Colonic mucosa (tissue), 4 donors: ENCODE results near the gene GHR. TPM values are rescaled to one million over a fixed set of nuclear protein-coding genes. Genes with fewer than 3 reads are reported as not detected.

ENCODE experiments used
- DNase-seq: peaks from one replicate; pipeline ENCODE4 v3.0.0-alpha.2; 2020
- H3K27ac ChIP-seq: fragments of 200-600 bp; one replicate; pipeline ENCODE4 v1.8.0; 2021
- H3K27me3 ChIP-seq: fragments of 200-600 bp; one replicate; pipeline ENCODE4 v1.8.0; 2021
- H3K36me3 ChIP-seq: fragments of 200-600 bp; one replicate; pipeline ENCODE4 v1.8.0; 2021
- H3K4me1 ChIP-seq: fragments of 200-600 bp; one replicate; pipeline ENCODE4 v1.8.0; 2021; ENCODE audit warnings: mild to moderate bottlenecking
- H3K4me3 ChIP-seq: fragments of 200-600 bp; one replicate; pipeline ENCODE4 v1.8.0; 2021
- H3K9ac ChIP-seq, 2 donors: one replicate each; pipeline ENCODE4 v1.7.0; 2013; ENCODE audit warnings: control low read depth in 2 of 2, low read depth in 2 of 2, low read length in 2 of 2
- H3K9me3 ChIP-seq: fragments of 200-600 bp; one replicate; pipeline ENCODE4 v1.8.0; 2021
- intact Hi-C: fragments of 100-400 bp; cut with DNase I; formaldehyde crosslinking; loops from one replicate; pipeline ENCODE4 v1.14.1; 2022
- total RNA-seq, 2 donors: library from RNA; stranded (reverse); fragmentation: NEBNext Ultra II Directional in 1 of 2; extraction: Animal tissue kit (Norgen Biotek cat#: 25700) in 1 of 2; gene quantifications; one replicate each; pipeline ENCODE4 v1.2.1, GENCODE V29; 2021
- TF ChIP-seq, protein P1 (sequence below): fragments of 200-600 bp; IDR thresholded peaks from one replicate; pipeline ENCODE4 v1.8.0; 2022; ENCODE audit warnings: antibody characterized with exemption, mild to moderate bottlenecking
- donor health status: healthy.
- donor health status: DM: no; HTN: no; CAD: no.
- donor health status: DM: no; HTN: no; CAD: no.

Gene GHR
- total RNA-seq, 2 donors from 2014 or later = 2.4 to 6.8 TPM

DNA sequence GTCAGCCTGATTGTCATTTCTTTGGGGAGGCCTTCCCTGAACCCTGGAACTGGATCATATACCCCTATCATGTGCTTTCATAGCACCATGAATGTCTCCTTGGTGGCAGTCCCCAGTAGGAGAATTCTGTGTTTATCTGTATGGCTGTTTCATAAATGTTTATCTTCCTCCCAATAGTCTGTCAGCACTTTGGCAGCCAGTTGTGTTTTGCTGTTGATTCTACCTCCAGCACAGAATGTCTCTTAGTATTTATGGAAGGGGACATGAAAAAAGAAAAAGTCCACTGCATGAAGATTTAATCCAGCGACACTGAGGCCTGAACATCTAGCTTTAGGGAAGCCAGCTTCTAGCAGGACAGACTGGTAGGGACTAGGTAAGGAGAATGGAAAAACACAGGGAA lies 38.3 kb downstream of the GHR start:
- Histone ChIP-seq H3K9ac (no peak overlapping the region), H3K9me3 (no peaks in the 10 kb centered on the region), H3K36me3 (no peaks in the 10 kb centered on the region), H3K27ac (no peak overlapping the region), H3K27me3 (no peaks in the 10 kb centered on the region), H3K4me1 (no peaks in the 10 kb centered on the region), H3K4me3 (no peak overlapping the region)
- no peak for DNase-seq
- intact Hi-C loops = no loop called here
- TF ChIP-seq, protein P1, sequence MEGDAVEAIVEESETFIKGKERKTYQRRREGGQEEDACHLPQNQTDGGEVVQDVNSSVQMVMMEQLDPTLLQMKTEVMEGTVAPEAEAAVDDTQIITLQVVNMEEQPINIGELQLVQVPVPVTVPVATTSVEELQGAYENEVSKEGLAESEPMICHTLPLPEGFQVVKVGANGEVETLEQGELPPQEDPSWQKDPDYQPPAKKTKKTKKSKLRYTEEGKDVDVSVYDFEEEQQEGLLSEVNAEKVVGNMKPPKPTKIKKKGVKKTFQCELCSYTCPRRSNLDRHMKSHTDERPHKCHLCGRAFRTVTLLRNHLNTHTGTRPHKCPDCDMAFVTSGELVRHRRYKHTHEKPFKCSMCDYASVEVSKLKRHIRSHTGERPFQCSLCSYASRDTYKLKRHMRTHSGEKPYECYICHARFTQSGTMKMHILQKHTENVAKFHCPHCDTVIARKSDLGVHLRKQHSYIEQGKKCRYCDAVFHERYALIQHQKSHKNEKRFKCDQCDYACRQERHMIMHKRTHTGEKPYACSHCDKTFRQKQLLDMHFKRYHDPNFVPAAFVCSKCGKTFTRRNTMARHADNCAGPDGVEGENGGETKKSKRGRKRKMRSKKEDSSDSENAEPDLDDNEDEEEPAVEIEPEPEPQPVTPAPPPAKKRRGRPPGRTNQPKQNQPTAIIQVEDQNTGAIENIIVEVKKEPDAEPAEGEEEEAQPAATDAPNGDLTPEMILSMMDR = no peak

DNA sequence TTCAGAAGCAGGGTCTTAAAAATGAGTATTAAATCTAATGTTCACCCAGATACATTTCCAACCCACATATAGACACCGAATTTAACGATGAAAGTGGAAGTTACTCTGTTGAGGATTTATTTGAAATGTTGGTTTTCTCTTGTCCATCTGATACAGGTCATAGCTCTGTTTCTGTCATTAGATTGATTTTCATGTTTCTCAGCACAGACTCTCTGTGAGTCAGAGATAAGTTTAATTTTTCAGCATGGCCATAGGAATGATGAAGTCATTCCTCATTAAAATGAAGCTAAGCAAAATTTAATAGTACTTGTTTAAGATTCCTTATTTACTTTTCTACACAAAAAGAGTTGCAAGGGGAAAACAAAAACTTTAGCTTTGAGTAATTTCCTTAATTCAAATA lies 38.8 kb downstream of the GHR start:
- Histone ChIP-seq H3K4me3 (no peak overlapping the region), H3K4me1 (no peaks in the 10 kb centered on the region), H3K9me3 (no peaks in the 10 kb centered on the region), H3K9ac (no peak overlapping the region), H3K27me3 (no peaks in the 10 kb centered on the region), H3K27ac (no peak overlapping the region), H3K36me3 (no peaks in the 10 kb centered on the region)
- intact Hi-C loops = no loop called here
- TF ChIP-seq, protein P1 = no peak
- DNase-seq = no peak

DNA sequence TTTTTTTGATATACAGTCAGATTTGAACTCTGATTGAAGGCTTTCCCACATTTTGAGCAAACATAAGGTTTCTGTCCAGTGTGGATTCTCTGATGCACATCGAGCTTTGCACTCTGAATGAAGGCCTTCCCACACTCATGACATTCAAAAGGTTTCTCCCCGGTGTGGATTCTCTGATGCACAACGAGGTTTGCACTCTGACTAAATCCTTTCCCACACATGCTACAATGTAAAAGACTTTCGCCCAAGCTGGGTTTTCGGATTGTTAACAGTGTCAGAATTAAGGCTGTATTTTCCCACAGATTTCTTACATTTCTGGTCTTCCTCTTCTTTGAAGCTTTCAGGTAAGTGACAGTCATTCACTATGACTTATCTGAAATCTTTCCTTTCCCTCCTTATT lies 44.3 kb downstream of the GHR start:
- H3K36me3 ChIP-seq = no peaks in the 10 kb centered on the region
- H3K9ac ChIP-seq = no peak overlapping the region
- no peak overlapping the region for H3K4me3 ChIP-seq
- no peaks in the 10 kb centered on the region for H3K9me3 ChIP-seq
- TF ChIP-seq, protein P1 = no peak
- H3K27me3 ChIP-seq = no peaks in the 10 kb centered on the region
- no peak overlapping the region for H3K27ac ChIP-seq
- H3K4me1 ChIP-seq = no peaks in the 10 kb centered on the region
- intact Hi-C loops = no loop called here
- no peak for DNase-seq

DNA sequence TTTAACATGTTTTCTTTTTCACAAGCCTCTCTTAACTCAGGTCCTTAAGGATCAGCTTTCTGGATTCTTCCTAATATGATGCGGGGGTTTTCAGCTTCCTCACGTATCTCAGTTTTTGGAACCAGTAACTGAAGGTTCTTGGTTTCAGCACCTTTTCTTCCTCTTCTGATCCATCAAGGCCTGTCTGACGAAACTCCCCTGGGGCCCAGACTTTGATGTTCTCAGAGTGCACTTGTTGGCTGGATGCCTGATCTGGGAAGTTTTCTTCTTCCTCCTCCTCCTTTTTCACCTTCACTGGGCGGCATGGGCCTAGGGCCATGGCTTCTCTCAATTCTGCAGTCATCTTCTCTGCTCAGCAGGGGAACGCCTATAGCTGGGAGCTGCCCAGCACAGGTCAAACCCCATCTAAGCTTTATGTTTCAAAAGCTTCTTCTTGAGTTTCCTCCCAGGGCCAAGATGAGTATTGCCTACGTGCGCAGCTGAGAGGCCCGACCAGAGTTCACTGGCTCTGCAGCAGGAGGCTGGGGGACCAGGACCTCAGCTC lies 44.8 kb downstream of the GHR start:
- no peaks in the 10 kb centered on the region for H3K36me3 ChIP-seq
- no peak overlapping the region for H3K4me3 ChIP-seq
- DNase-seq = no peak
- intact Hi-C loops = no loop called here
- no peaks in the 10 kb centered on the region for H3K4me1 ChIP-seq
- TF ChIP-seq, protein P1 = no peak
- no peaks in the 10 kb centered on the region for H3K9me3 ChIP-seq
- no peak overlapping the region for H3K9ac ChIP-seq
- H3K27me3 ChIP-seq = no peaks in the 10 kb centered on the region
- H3K27ac ChIP-seq = no peak overlapping the region

- TF ChIP-seq, protein P1 = no peak
- Histone ChIP-seq H3K4me1 (no peaks in the 10 kb centered on the region), H3K9ac (no peak overlapping the region), H3K27ac (no peak overlapping the region), H3K9me3 (no peaks in the 10 kb centered on the region), H3K4me3 (no peak overlapping the region), H3K36me3 (no peaks in the 10 kb centered on the region), H3K27me3 (no peaks in the 10 kb centered on the region)
- intact Hi-C loops = no loop called here
- DNase-seq = no peak
Measured at GRCh38 chr5:42483472-42484154, 60.4 kb downstream of the GHR start.
